DOHH2 (cell line): Measurements from ENCODE around the gene PGD.

ENCODE experiments used
- H3F3A ChIP-seq: fragments of 200-600 bp; sonication (generic), shearing (Covaris generic); 2 replicates; pipeline ENCODE4 v1.6.0; 2016; ENCODE audit warnings: antibody characterized with exemption, mild to moderate bottlenecking; ENCODE audit not compliant: control insufficient read depth, insufficient read depth
- H3K27ac ChIP-seq: fragments of 200-600 bp; sonication (generic); 2 replicates; pipeline ENCODE4 v1.5.1; 2014; ENCODE audit warnings: low read depth, mild to moderate bottlenecking, low read length, moderate library complexity
- H3K27me3 ChIP-seq: fragments of 200-600 bp; sonication (generic); 2 replicates; pipeline ENCODE4 v1.6.1; 2014; ENCODE audit warnings: mild to moderate bottlenecking, low read length, mixed read lengths; ENCODE audit not compliant: control insufficient read depth
- H3K36me3 ChIP-seq: fragments of 200-600 bp; sonication (generic); 2 replicates; pipeline ENCODE4 v1.6.1; 2014; ENCODE audit warnings: mild to moderate bottlenecking, low read length, moderate library complexity, mixed read lengths; ENCODE audit not compliant: control insufficient read depth
- H3K4me1 ChIP-seq: fragments of 200-600 bp; sonication (generic); 2 replicates; pipeline ENCODE4 v1.6.1; 2014; ENCODE audit warnings: mild to moderate bottlenecking, low read length, mixed read lengths; ENCODE audit not compliant: control insufficient read depth
- H3K4me2 ChIP-seq: fragments of 200-600 bp; sonication (generic); 2 replicates; pipeline ENCODE4 v1.6.0; 2014; ENCODE audit warnings: mild to moderate bottlenecking, low read length, moderate library complexity
- H3K4me3 ChIP-seq: fragments of 200-600 bp; sonication (generic); 2 replicates; pipeline ENCODE4 v1.5.1; 2014; ENCODE audit warnings: mild to moderate bottlenecking, low read length, mixed read lengths
- H3K79me2 ChIP-seq: fragments of 200-600 bp; sonication (generic); 2 replicates; pipeline ENCODE4 v1.6.1; 2014; ENCODE audit warnings: mild to moderate bottlenecking, low read length, mixed read lengths; ENCODE audit not compliant: control insufficient read depth
- H3K9me2 ChIP-seq: fragments of 200-600 bp; sonication (generic); replicated peaks from 2 replicates; pipeline ENCODE4 v1.6.1; 2014; ENCODE audit warnings: mild to moderate bottlenecking, low read length, mixed read lengths; ENCODE audit not compliant: control insufficient read depth
- H3K9me3 ChIP-seq: fragments of 200-600 bp; sonication (generic); 2 replicates; pipeline ENCODE4 v1.6.1; 2014; ENCODE audit warnings: antibody characterized with exemption, low read length, mixed read lengths; ENCODE audit not compliant: control insufficient read depth, insufficient read depth
- H4K20me1 ChIP-seq: fragments of 200-600 bp; sonication (generic); 2 replicates; pipeline ENCODE4 v1.6.0; 2014; ENCODE audit warnings: low read depth, mild to moderate bottlenecking, antibody characterized with exemption, low read length, moderate library complexity; ENCODE audit not compliant: control insufficient read depth, insufficient read depth
- CTCF ChIP-seq: fragments of 200-600 bp; sonication (generic); IDR thresholded peaks from one replicate; pipeline ENCODE4 v1.5.1; 2014; ENCODE audit warnings: antibody characterized with exemption, mild to moderate bottlenecking, low read depth, low read length; ENCODE audit not compliant: poor library complexity, severe bottlenecking
- EZH2phosphoT487 ChIP-seq: fragments of 200-600 bp; sonication (generic); IDR thresholded peaks from 2 replicates; pipeline ENCODE4 v1.6.1; 2017; ENCODE audit warnings: borderline replicate concordance, mild to moderate bottlenecking, antibody characterized with exemption, low read length, moderate library complexity, mixed read lengths

PGD gene

DNA sequence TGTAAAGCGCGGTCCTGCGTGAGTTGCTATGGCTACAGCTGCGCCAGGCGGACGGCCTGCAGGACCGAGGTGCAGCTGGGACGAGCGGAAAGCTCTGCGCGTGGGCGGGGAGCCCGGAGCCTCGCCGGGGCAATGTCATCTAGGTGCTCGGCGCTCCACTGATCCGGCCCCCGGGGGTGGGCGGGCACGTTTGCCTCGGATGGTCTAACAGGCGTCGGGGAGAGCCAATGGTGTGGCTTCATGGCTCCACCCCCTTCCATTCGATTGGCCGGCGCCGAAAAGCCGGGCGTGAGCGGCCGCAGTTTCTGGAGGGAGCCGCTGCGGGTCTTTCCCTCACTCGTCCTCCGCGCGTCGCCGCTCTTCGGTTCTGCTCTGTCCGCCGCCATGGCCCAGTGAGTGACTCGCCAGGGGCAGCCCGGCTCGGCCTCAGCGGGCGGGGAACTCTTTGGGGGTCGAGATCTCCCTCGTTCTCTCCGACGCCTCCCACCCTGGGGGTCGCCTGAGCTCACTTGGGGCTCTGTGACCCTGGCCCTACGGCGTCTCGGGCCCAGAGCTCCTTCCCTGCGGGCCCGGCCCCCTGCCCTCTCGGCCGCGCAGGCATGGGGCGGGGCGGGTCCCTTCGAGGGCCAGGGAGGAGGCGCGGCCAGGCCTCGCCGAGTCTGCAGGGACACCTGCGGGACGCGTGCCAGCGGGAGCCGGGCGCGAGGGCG lies at the start of gene PGD:
Gene PGD, plus strand, starts transcription at position 331 of the 710 bp plus-strand sequence. Its CDS starts 54 bp downstream, at position 385.
- H3K9me2 ChIP-seq: no peaks in the 10 kb centered on the region

DNA sequence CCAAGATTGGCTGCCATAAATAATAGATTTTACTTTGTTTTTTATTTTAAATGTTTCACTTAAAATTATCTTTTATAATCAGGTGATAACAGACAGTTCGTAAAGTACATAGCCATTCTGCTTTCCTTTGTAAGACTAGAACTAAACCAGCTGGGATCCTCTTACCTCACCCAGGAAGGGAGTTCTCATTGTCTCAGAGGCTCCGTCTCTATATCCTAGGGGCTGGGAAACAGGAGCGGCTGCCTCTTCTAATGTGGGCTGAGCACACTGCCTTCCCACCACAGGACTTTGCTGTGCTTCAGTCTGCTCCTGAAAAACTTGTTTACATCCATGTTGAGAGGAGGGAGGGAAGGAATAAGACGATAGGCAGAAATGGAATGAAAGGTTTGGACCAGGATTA lies 45.6 kb upstream of the PGD start:
- no peaks in the 10 kb centered on the region for H3K36me3 ChIP-seq
- H3K4me2 ChIP-seq: no peak overlapping the region
- 0 out of 2 replicates have a peak, but pooled peaks cover 2% of the 10 kb centered on the region for H3K27me3 ChIP-seq

More for the DNA sequence above, at the start of gene PGD:
- TF ChIP-seq EZH2phosphoT487: no peak
- no peak for TF ChIP-seq CTCF
- Histone ChIP-seq H3K4me2 (peak within 1 kb of the TSS; percentile 98), H4K20me1 (0 out of 2 replicates have a peak, but pooled peaks cover 8% of the 10 kb centered on the region), H3K9me3 (no peaks in the 10 kb centered on the region; the same call in 1 of the 2 replicates), H3K79me2 (peaks cover 31% of the 10 kb centered on the region), H3K4me1 (peaks cover 20% of the 10 kb centered on the region), H3K27ac (peak within 1 kb of the TSS; percentile 66), H3K36me3 (peaks cover 41% of the 10 kb centered on the region), H3K27me3 (no peaks in the 10 kb centered on the region), H3K4me3 (peak within 1 kb of the TSS; percentile 97), H3F3A (no peaks in the 10 kb centered on the region)

GRCh38 chr1:10353693-10354092 lies 45.2 kb upstream of the PGD start:
- H3K4me2 ChIP-seq: no peak overlapping the region
- no peaks in the 10 kb centered on the region for H3K79me2 ChIP-seq
- H3K36me3 ChIP-seq: no peaks in the 10 kb centered on the region
- no peaks in the 10 kb centered on the region for H3K4me1 ChIP-seq
- H3K27ac ChIP-seq: no peak overlapping the region
- H3F3A ChIP-seq: no peaks in the 10 kb centered on the region
- H4K20me1 ChIP-seq: no peaks in the 10 kb centered on the region
- H3K9me3 ChIP-seq: no peaks in the 10 kb centered on the region
- TF ChIP-seq EZH2phosphoT487 (no peak), CTCF (no peak)
- no peaks in the 10 kb centered on the region for H3K9me2 ChIP-seq
- 0 out of 2 replicates have a peak, but pooled peaks cover 2% of the 10 kb centered on the region for H3K27me3 ChIP-seq
- no peak overlapping the region for H3K4me3 ChIP-seq

More for the DNA sequence above, 45.6 kb upstream of the PGD start:
- H3K79me2 ChIP-seq: no peaks in the 10 kb centered on the region
- no peaks in the 10 kb centered on the region for H4K20me1 ChIP-seq
- TF ChIP-seq CTCF (no peak), EZH2phosphoT487 (no peak)
- H3K9me2 ChIP-seq: no peaks in the 10 kb centered on the region
- H3K9me3 ChIP-seq: no peaks in the 10 kb centered on the region
- no peak overlapping the region for H3K27ac ChIP-seq
- H3K4me3 ChIP-seq: no peak overlapping the region
- H3K4me1 ChIP-seq: no peaks in the 10 kb centered on the region
- H3F3A ChIP-seq: no peaks in the 10 kb centered on the region
